Left ventricle myocardium inferior (tissue), 1 donor: ENCODE results near the gene KLHL7. TPM values are rescaled to one million over a fixed set of nuclear protein-coding genes. Genes with fewer than 3 reads are reported as not detected.

Experiments used
- DNase-seq: peaks from one replicate; pipeline ENCODE4 v3.0.0-alpha.2; 2020
- H3K27ac ChIP-seq: fragments of 200-600 bp; replicated peaks from 2 replicates; pipeline ENCODE4 v1.8.0; 2021
- H3K27me3 ChIP-seq: fragments of 200-600 bp; 2 replicates; pipeline ENCODE4 v1.8.0; 2021; ENCODE audit warnings: low read depth
- H3K36me3 ChIP-seq: fragments of 200-600 bp; 2 replicates; pipeline ENCODE4 v1.8.0; 2021
- H3K4me1 ChIP-seq: fragments of 200-600 bp; 2 replicates; pipeline ENCODE4 v1.8.0; 2021
- H3K4me3 ChIP-seq: fragments of 200-600 bp; 2 replicates; pipeline ENCODE4 v1.8.0; 2021; ENCODE audit warnings: mild to moderate bottlenecking, moderate library complexity
- H3K9me3 ChIP-seq: fragments of 200-600 bp; replicated peaks from 2 replicates; pipeline ENCODE4 v1.8.0; 2021
- intact Hi-C: fragments of 100-400 bp; cut with micrococcal nuclease; formaldehyde crosslinking; loops from one replicate; pipeline ENCODE4 v1.11.0; 2022
- total RNA-seq: library from RNA; stranded (reverse); fragmentation: NEBNext Ultra II Directional; extraction: Animal tissue kit (Norgen Biotek cat#: 25700); gene quantifications from one replicate; pipeline ENCODE4 v1.2.1, GENCODE V29; 2021
- TF ChIP-seq, protein P1 (sequence below): fragments of 200-600 bp; IDR thresholded peaks from 2 replicates; pipeline ENCODE4 v1.8.0; 2021; ENCODE audit warnings: antibody characterized with exemption, mild to moderate bottlenecking, borderline replicate concordance
- donor health status: DM: no; HTN: yes; CAD: no; lungs with severe emphysema.

The KLHL7 gene
- total RNA-seq, 1 donor from 2014 or later = 150 TPM

DNA sequence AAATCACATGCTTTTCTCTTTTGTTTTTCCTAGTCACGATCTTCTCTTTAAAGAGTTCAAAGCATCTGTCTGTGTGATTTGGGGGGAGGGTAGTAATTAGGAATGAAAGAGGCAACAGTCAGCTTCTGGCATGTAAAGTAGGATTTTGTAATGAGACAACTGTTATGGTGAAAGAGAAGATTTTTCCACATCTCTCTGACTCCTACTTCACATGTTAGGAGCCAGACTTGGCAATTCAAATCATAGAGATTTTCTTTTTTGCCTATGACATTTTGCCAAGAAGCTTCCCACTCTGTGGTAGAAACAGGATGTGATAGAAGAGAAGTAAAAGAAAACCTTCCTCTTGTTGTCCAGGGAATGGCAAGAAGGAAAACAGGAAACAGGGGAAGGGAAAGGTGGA, 38.3 kb upstream of the KLHL7 start:
- H3K9me3 ChIP-seq = no peaks in the 10 kb centered on the region
- no peak for DNase-seq
- H3K27me3 ChIP-seq = no peaks in the 10 kb centered on the region
- TF ChIP-seq, protein P1, sequence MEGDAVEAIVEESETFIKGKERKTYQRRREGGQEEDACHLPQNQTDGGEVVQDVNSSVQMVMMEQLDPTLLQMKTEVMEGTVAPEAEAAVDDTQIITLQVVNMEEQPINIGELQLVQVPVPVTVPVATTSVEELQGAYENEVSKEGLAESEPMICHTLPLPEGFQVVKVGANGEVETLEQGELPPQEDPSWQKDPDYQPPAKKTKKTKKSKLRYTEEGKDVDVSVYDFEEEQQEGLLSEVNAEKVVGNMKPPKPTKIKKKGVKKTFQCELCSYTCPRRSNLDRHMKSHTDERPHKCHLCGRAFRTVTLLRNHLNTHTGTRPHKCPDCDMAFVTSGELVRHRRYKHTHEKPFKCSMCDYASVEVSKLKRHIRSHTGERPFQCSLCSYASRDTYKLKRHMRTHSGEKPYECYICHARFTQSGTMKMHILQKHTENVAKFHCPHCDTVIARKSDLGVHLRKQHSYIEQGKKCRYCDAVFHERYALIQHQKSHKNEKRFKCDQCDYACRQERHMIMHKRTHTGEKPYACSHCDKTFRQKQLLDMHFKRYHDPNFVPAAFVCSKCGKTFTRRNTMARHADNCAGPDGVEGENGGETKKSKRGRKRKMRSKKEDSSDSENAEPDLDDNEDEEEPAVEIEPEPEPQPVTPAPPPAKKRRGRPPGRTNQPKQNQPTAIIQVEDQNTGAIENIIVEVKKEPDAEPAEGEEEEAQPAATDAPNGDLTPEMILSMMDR = no peak
- H3K27ac ChIP-seq = no peak overlapping the region
- intact Hi-C loops = no loop called here
- peaks cover 9% of the 10 kb centered on the region for H3K4me1 ChIP-seq
- H3K4me3 ChIP-seq = no peak overlapping the region
- H3K36me3 ChIP-seq = no peaks in the 10 kb centered on the region

DNA sequence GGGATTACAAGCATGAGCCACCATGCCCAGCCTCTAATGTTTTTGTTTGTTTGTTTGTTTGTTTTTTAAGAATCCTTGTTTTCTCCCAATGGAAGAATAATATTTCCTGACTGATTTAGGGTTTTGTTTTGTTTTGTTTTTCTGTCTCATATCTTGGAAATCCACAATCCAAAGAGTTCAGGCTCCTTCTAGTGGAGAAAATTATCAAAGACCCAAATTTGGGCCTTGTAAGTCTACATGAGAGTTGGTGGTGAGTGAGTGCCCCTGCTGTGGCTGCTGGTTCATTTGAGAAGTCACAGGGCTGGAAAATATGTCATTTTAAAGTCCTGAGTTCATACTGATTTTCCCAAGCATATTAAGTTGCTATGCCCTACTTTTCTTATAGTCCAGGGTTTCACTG, 33.5 kb upstream of the KLHL7 start:
- TF ChIP-seq, protein P1 = no peak
- H3K27me3 ChIP-seq = no peaks in the 10 kb centered on the region
- H3K4me1 ChIP-seq = peaks cover 25% of the 10 kb centered on the region
- no peak overlapping the region for H3K27ac ChIP-seq
- no peak for DNase-seq
- H3K9me3 ChIP-seq = no peaks in the 10 kb centered on the region
- no peaks in the 10 kb centered on the region for H3K36me3 ChIP-seq
- intact Hi-C loops = no loop called here
- no peak overlapping the region for H3K4me3 ChIP-seq

DNA sequence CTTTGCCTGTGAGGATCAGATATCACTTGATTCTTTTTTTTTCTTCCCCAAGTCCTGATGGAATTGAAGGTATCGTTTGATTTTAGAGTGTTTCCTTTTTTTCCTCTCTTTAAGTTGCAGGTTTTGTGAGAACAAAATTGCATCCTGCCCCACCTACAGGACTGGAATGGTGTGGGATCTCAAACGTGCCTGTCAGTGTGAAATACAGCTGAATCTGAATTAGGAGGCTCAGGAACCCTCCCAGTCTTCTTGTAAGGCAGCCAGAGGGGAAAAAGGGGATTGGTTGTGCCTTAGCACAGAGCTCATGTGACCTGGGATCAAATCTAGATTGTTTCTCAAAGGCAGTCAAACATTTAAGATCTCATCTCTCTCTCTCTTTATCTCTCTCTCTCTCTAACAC, 32.7 kb upstream of the KLHL7 start:
- no peak for DNase-seq
- intact Hi-C loops = no loop called here
- Histone ChIP-seq H3K27ac (peak overlapping the region; percentile 47), H3K4me3 (no peak overlapping the region), H3K9me3 (no peaks in the 10 kb centered on the region), H3K4me1 (peaks cover 34% of the 10 kb centered on the region), H3K36me3 (no peaks in the 10 kb centered on the region), H3K27me3 (no peaks in the 10 kb centered on the region)
- TF ChIP-seq, protein P1 = no peak

DNA sequence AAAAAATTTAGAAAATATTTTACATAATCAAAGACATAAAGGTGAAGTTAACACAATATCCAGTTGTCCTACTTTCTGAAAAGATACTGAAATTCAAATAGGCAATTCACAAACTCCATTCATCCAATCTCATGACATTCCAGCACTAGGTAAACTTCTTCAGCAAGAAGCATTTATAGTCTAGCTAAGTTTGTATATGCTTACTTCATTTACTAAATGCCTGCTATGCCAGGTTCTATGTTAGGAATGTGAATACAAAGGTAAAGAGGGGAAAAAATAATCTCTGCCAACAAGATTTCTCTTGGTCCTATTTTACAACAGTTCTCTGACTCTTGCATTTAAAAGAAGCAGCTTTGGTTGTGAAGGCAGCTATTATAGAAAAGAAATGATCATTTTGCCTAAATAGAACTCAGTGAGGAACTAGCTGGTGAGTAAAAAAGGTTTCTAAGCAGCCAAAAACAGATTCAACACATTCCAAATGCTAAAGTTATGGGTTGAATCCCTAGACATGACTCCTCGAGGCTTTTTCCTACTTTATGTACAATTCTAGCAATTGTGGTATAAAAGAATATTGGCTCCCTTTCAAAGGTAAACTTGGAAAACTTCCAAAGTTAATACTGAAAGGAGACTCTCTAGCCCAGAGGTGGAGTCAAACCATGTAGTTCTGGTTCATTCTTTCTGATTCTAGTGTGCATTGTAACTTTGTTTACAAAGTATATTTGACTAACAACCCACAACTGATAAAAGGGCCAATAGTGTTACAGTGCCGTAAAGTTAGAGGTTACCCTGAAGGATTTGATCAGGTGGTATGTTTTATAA, 30.9 kb upstream of the KLHL7 start:
- Histone ChIP-seq H3K27me3 (no peaks in the 10 kb centered on the region), H3K27ac (peak overlapping the region; percentile 65)
- intact Hi-C loops = no loop called here

DNA sequence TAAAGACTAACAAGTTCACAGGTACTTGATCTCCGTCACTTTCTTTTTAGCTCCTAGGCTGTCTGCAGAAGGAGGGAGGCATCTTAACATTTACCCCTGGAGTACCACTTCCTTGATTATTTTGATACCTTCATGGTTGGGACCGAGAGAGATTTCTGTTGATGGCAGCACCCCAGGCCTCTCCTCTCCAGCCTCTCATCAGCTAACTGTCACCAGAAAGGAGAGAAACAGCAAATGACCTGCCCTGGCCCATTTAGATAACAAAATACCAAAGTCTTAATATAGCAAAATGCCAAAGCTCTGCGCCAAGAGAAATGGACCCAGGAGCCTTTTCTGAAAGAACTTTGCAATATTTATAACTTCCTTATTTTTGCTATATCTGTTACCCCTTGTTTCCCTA, 30.0 kb upstream of the KLHL7 start:
- peaks cover 39% of the 10 kb centered on the region for H3K4me1 ChIP-seq
- intact Hi-C loops = no loop called here
- TF ChIP-seq, protein P1 = no peak
- peak overlapping the region; percentile 65 for H3K27ac ChIP-seq
- no peaks in the 10 kb centered on the region for H3K36me3 ChIP-seq
- H3K27me3 ChIP-seq = no peaks in the 10 kb centered on the region
- H3K9me3 ChIP-seq = no peaks in the 10 kb centered on the region
- H3K4me3 ChIP-seq = no peak overlapping the region
- peak; percentile 15 for DNase-seq

More for the DNA sequence above, 30.9 kb upstream of the KLHL7 start:
- no peaks in the 10 kb centered on the region for H3K9me3 ChIP-seq
- H3K36me3 ChIP-seq = no peaks in the 10 kb centered on the region
- TF ChIP-seq, protein P1 = no peak
- H3K4me3 ChIP-seq = no peak overlapping the region
- peaks cover 39% of the 10 kb centered on the region for H3K4me1 ChIP-seq
- DNase-seq = no peak
